Measurements from ENCODE around the gene SF1.
A peak's percentile ranks its signal among the peaks of the same experiment; 100 is the strongest.

The SF1 gene
- long read RNA-seq, transcript SF1-201 (13 exons, 2,850 nt), result major isoform, 30 of 68 reads
- long read RNA-seq, transcript SF1-205 (13 exons, 2,854 nt), result minor isoform, 5 of 68 reads
- long read RNA-seq, transcript SF1-212 (2 exons, 983 nt), result minor isoform, 6 of 68 reads
- long read RNA-seq, partial matches to known transcripts, result 2 of 68 reads
- long read RNA-seq, other reads (novel, unspliced or antisense), result 25 of 68 reads

- Histone ChIP-seq H3K27ac (replicated peaks) (peak within 1 kb of the TSS; percentile 94), H3K27me3 (ENCODE audit: insufficient read depth, poor library complexity, severe bottlenecking) (no peaks in the 10 kb centered on the region), H3K4me3 (replicated peaks; ENCODE audit: insufficient read depth, low read length) (peak within 1 kb of the TSS; percentile 80)
- no peak for TF ChIP-seq REST (IDR thresholded peaks at IDR 0.05; ENCODE audit: insufficient replicate concordance, low read depth)
- TF ChIP-seq SPI1 (IDR thresholded peaks at IDR 0.05; ENCODE audit: borderline replicate concordance, low read depth), result peak; percentile 91
- peak; percentile 76 for TF ChIP-seq POLR2AphosphoS5 (IDR thresholded peaks at IDR 0.05; ENCODE audit: low read depth)
- no peak for TF ChIP-seq CTCF (IDR thresholded peaks at IDR 0.05; ENCODE audit: insufficient read depth, low read length)
- TF ChIP-seq GABPA (IDR thresholded peaks at IDR 0.05; ENCODE audit: low read depth), result peak; percentile 47
- DNase-seq (ENCODE audit: low read depth in 1 of 2, low spot score in 1 of 2), result peak; percentile 99 to 100
Observed at GRCh38 chr11:64778473-64779298, at the start of gene SF1. TSS of gene SF1 (minus strand) at chr11:64778542. CDS start at chr11:64778392, 150 bp downstream.

- Histone ChIP-seq H3K27me3 (ENCODE audit: insufficient read depth, poor library complexity, severe bottlenecking) (no peaks in the 10 kb centered on the region), H3K27ac (replicated peaks) (no peak overlapping the region), H3K4me3 (replicated peaks; ENCODE audit: insufficient read depth, low read length) (no peak overlapping the region)
- no peak for TF ChIP-seq SPI1 (IDR thresholded peaks at IDR 0.05; ENCODE audit: borderline replicate concordance, low read depth)
- TF ChIP-seq POLR2AphosphoS5 (IDR thresholded peaks at IDR 0.05; ENCODE audit: low read depth), result no peak
- no peak for TF ChIP-seq GABPA (IDR thresholded peaks at IDR 0.05; ENCODE audit: low read depth)
- TF ChIP-seq REST (IDR thresholded peaks at IDR 0.05; ENCODE audit: insufficient replicate concordance, low read depth), result no peak
- no peak for TF ChIP-seq CTCF (IDR thresholded peaks at IDR 0.05; ENCODE audit: insufficient read depth, low read length)
- no peak for DNase-seq (ENCODE audit: low read depth in 1 of 2, low spot score in 1 of 2)
Observed at GRCh38 chr11:64827451-64827839, 49.1 kb upstream of the SF1 start.

- no peak for DNase-seq (ENCODE audit: low read depth in 1 of 2, low spot score in 1 of 2)
- Histone ChIP-seq H3K4me3 (replicated peaks; ENCODE audit: insufficient read depth, low read length) (no peak overlapping the region), H3K27ac (replicated peaks) (no peak overlapping the region), H3K27me3 (ENCODE audit: insufficient read depth, poor library complexity, severe bottlenecking) (no peaks in the 10 kb centered on the region)
- TF ChIP-seq REST (IDR thresholded peaks at IDR 0.05; ENCODE audit: insufficient replicate concordance, low read depth) (no peak), SPI1 (IDR thresholded peaks at IDR 0.05; ENCODE audit: borderline replicate concordance, low read depth) (no peak), GABPA (IDR thresholded peaks at IDR 0.05; ENCODE audit: low read depth) (no peak), CTCF (IDR thresholded peaks at IDR 0.05; ENCODE audit: insufficient read depth, low read length) (no peak), POLR2AphosphoS5 (IDR thresholded peaks at IDR 0.05; ENCODE audit: low read depth) (no peak)
Observed at GRCh38 chr11:64826578-64827450, 48.5 kb upstream of the SF1 start.

Measured in HL-60 (cell line).